HEK293T (cell line): ENCODE data around the gene PDZD7.
A peak's percentile ranks its signal among the peaks of the same experiment; 100 is the strongest.

Experiments
- CTCF ChIA-PET: fragments of 350-600 bp; formaldehyde crosslinking; extraction: SDS; loops from one replicate; lab custom pipeline; 2021; ENCODE audit warnings: antibody characterized with exemption, inconsistent platforms; lab: Yijun Ruan, JAX
- POLR2A ChIA-PET: fragments of 350-600 bp; formaldehyde crosslinking; extraction: SDS; loops from one replicate; lab custom pipeline; 2020; ENCODE audit warnings: antibody characterized with exemption, inconsistent platforms; lab: Yijun Ruan, JAX
- DNase-seq: peaks from one replicate; pipeline ENCODE4 v3.0.0; 2012; ENCODE audit warnings: mixed read lengths; ENCODE audit errors: extremely low spot score
- ARNT ChIP-seq: fragments of 450-650 bp; IDR thresholded peaks from 2 replicates; pipeline ENCODE4 v1.6.1; 2017; ENCODE audit warnings: mild to moderate bottlenecking
- BHLHE40 ChIP-seq: fragments of 450-650 bp; IDR thresholded peaks from 2 replicates; pipeline ENCODE4 v1.6.1; 2016; ENCODE audit warnings: mild to moderate bottlenecking, moderate library complexity, borderline replicate concordance
- CTBP1 ChIP-seq: fragments of 450-650 bp; IDR thresholded peaks from 2 replicates; pipeline ENCODE4 v1.6.1; 2016; ENCODE audit warnings: borderline replicate concordance
- ELF4 ChIP-seq: fragments of 450-650 bp; IDR thresholded peaks from 2 replicates; pipeline ENCODE4 v1.6.1; 2017; ENCODE audit warnings: antibody characterized with exemption
- FOXA1 ChIP-seq: fragments of 450-650 bp; IDR thresholded peaks from 2 replicates; pipeline ENCODE4 v1.6.1; 2016; ENCODE audit warnings: mild to moderate bottlenecking
- FOXK2 ChIP-seq: fragments of 450-650 bp; IDR thresholded peaks from 2 replicates; pipeline ENCODE4 v1.6.1; 2016; ENCODE audit warnings: mild to moderate bottlenecking
- FOXM1 ChIP-seq: fragments of 450-650 bp; IDR thresholded peaks from 2 replicates; pipeline ENCODE4 v1.6.1; 2017; ENCODE audit warnings: mild to moderate bottlenecking, borderline replicate concordance
- HDGF ChIP-seq: fragments of 450-650 bp; IDR thresholded peaks from 2 replicates; pipeline ENCODE4 v1.6.1; 2017; ENCODE audit warnings: antibody characterized with exemption, borderline replicate concordance
- L3MBTL2 ChIP-seq: fragments of 450-650 bp; conservative IDR thresholded peaks from 2 replicates; pipeline ENCODE4 v1.6.1; 2016; ENCODE audit warnings: mild to moderate bottlenecking
- LEF1 ChIP-seq: fragments of 450-650 bp; IDR thresholded peaks from 2 replicates; pipeline ENCODE4 v1.6.1; 2017; ENCODE audit warnings: mild to moderate bottlenecking, borderline replicate concordance
- NFRKB ChIP-seq: fragments of 450-650 bp; IDR thresholded peaks from 2 replicates; pipeline ENCODE4 v1.6.1; 2016; ENCODE audit warnings: mild to moderate bottlenecking, moderate library complexity
- PKNOX1 ChIP-seq: fragments of 450-650 bp; IDR thresholded peaks from 2 replicates; pipeline ENCODE4 v1.6.1; 2016
- SP1 ChIP-seq: fragments of 450-650 bp; IDR thresholded peaks from 2 replicates; pipeline ENCODE4 v1.6.1; 2017
- SUZ12 ChIP-seq: fragments of 450-650 bp; IDR thresholded peaks from 2 replicates; pipeline ENCODE4 v1.6.1; 2016; ENCODE audit warnings: mild to moderate bottlenecking
- TARDBP ChIP-seq: fragments of 450-650 bp; IDR thresholded peaks from 2 replicates; pipeline ENCODE4 v1.6.1; 2016
- ZNF384 ChIP-seq: fragments of 450-650 bp; IDR thresholded peaks from 2 replicates; pipeline ENCODE4 v1.6.1; 2016

Gene PDZD7

GRCh38 chr10:101019440-101019703 is 11.6 kb downstream of the PDZD7 start:
- POLR2A ChIA-PET, result interaction anchor here (0.6 to 3.4 kb wide), 7 partner anchors 11 to 106 kb away, joined by 3 to 14 read pairs (median 4); partner anchors contain the start of genes KAZALD1, MRPL43, PDZD7 and SFXN3
- CTCF ChIA-PET, result interaction anchor here (0.7 to 3.8 kb wide), 14 partner anchors 9 to 123 kb away, joined by 3 to 35 read pairs (median 5); partner anchors contain the start of genes KAZALD1, PDZD7 and SFXN3
- DNase-seq, result no peak
- TF ChIP-seq FOXK2 (no peak), TARDBP (no peak), FOXM1 (no peak)

GRCh38 chr10:101018600-101019439 is 12.1 kb downstream of the PDZD7 start:
- ChIA-PET POLR2A (interaction anchor here (0.6 to 3.4 kb wide), 12 partner anchors 12 to 106 kb away, joined by 3 to 14 read pairs (median 4); partner anchors contain the start of genes KAZALD1, MRPL43, PDZD7 and SFXN3), CTCF (interaction anchor here (0.7 to 3.8 kb wide), 16 partner anchors 9 to 123 kb away, joined by 3 to 35 read pairs (median 4); partner anchors contain the start of genes KAZALD1, PDZD7 and SFXN3)
- 0 out of 2 replicates have a peak, but pooled peaks have one; percentile 31 for TF ChIP-seq HDGF
- no peak for TF ChIP-seq FOXM1
- peak; percentile 94 for DNase-seq

- ChIA-PET POLR2A (interaction anchor here (0.9 to 3.4 kb wide), 7 partner anchors 20 to 48 kb away, joined by 3 to 14 read pairs (median 4); partner anchors contain the start of gene KAZALD1), CTCF (interaction anchor here (1.0 to 3.8 kb wide), 9 partner anchors 8 to 71 kb away, joined by 3 to 35 read pairs (median 6); partner anchors contain the start of genes PDZD7 and SFXN3)
- DNase-seq, result no peak
- TF ChIP-seq PKNOX1 (no peak), TARDBP (no peak), LEF1 (no peak), FOXM1 (no peak), BHLHE40 (no peak), L3MBTL2 (no peak)
Measured at GRCh38 chr10:101018118-101018599, 12.8 kb downstream of the PDZD7 start.

GRCh38 chr10:101016814-101017213 is 14.1 kb downstream of the PDZD7 start:
- no peak for DNase-seq
- ChIA-PET POLR2A (interaction anchor here (1.7 to 3.4 kb wide), 4 partner anchors 17 to 44 kb away, joined by 4 to 20 read pairs (median 10); partner anchors contain the start of genes KAZALD1 and LZTS2), CTCF (interaction anchor here (0.6 to 3.8 kb wide), 7 partner anchors 13 to 87 kb away, joined by 3 to 50 read pairs (median 7); partner anchors contain the start of genes PDZD7 and SFXN3)
- TF ChIP-seq NFRKB (no peak), ARNT (no peak), LEF1 (no peak), SP1 (no peak)

GRCh38 chr10:101015582-101015973 is 15.4 kb downstream of the PDZD7 start:
- DNase-seq, result no peak
- CTCF ChIA-PET, result interaction anchor here (0.7 to 3.3 kb wide), 3 partner anchors 16 to 36 kb away, joined by 5 to 50 read pairs (median 12); partner anchors contain the start of genes PDZD7 and SFXN3
- TF ChIP-seq BHLHE40 (no peak), FOXA1 (no peak), PKNOX1 (no peak), CTBP1 (no peak), FOXK2 (no peak), HDGF (no peak), TARDBP (no peak), SUZ12 (no peak), FOXM1 (no peak), ZNF384 (no peak), L3MBTL2 (no peak), NFRKB (no peak), LEF1 (no peak), SP1 (no peak), ELF4 (no peak), ARNT (no peak)
- POLR2A ChIA-PET, result interaction anchor here (1.0 to 3.3 kb wide), 4 partner anchors 16 to 32 kb away, joined by 3 to 20 read pairs (median 4); partner anchors contain the start of gene LZTS2

- POLR2A ChIA-PET, result interaction anchor here (0.9 to 3.3 kb wide), 6 partner anchors 12 to 28 kb away, joined by 3 to 20 read pairs (median 4); partner anchors contain the start of genes LZTS2, PDZD7 and SFXN3
- TF ChIP-seq BHLHE40, result no peak
- DNase-seq, result no peak
- CTCF ChIA-PET, result interaction anchor here (0.5 to 3.3 kb wide), 19 partner anchors 10 to 1659 kb away, joined by 3 to 50 read pairs (median 5); partner anchors contain the start of genes LZTS2, PDZD7 and SFXN3
Measured at GRCh38 chr10:101014966-101015581, 15.9 kb downstream of the PDZD7 start.
